GM12892 (cell line): Measurements from ENCODE around the gene LNPEP.

Source experiments
- POLR2A ChIP-seq: IDR thresholded peaks from 2 replicates; pipeline ENCODE4 v1.6.1; 2011; ENCODE audit warnings: low read depth, low read length, control low read depth
- POLR2AphosphoS5 ChIP-seq: IDR thresholded peaks from 2 replicates; pipeline ENCODE4 v1.6.1; 2011; ENCODE audit warnings: low read depth, low read length, control low read depth

- TF ChIP-seq POLR2A (no peak), POLR2AphosphoS5 (no peak)
These were observed 33.0 kb upstream of the LNPEP start for GRCh38 chr5:96902876-96903275.
